Large intestine (tissue), 3 donors: ENCODE results near the gene OR2S2. TPM values are rescaled to one million over a fixed set of nuclear protein-coding genes. Genes with fewer than 3 reads are reported as not detected.
"Not testable (repeated sequence)": the region's sequence is repeated elsewhere in the genome, so short reads cannot be mapped to it uniquely, and the experiment has no call there.

Experiments
- DNase-seq, 2 donors: peaks; one replicate each; pipeline versions ENCODE4 v3.0.0 to v3.0.0-alpha.2; 2013
- H3K27ac ChIP-seq: one replicate; pipeline ENCODE4 v1.5.1; 2013; ENCODE audit warnings: low read length
- H3K27me3 ChIP-seq: 2 replicates; pipeline ENCODE4 v1.6.1; 2013; ENCODE audit warnings: low read length; ENCODE audit not compliant: control insufficient read depth, insufficient read depth
- H3K36me3 ChIP-seq: 2 replicates; pipeline ENCODE4 v1.6.1; 2013; ENCODE audit warnings: low read length; ENCODE audit not compliant: control insufficient read depth, insufficient read depth
- H3K4me1 ChIP-seq: one replicate; pipeline ENCODE4 v1.6.1; 2013; ENCODE audit warnings: low read length; ENCODE audit not compliant: control insufficient read depth, insufficient read depth
- H3K4me3 ChIP-seq: one replicate; pipeline ENCODE4 v1.5.1; 2013; ENCODE audit warnings: low read length
- H3K9me3 ChIP-seq: one replicate; pipeline ENCODE4 v1.6.1; 2013; ENCODE audit warnings: mild to moderate bottlenecking, low read depth, low read length, moderate library complexity; ENCODE audit not compliant: control insufficient read depth
- WGBS: methylation state at CpG from one replicate; pipeline ENCODE4 v1.1.5; 2013; ENCODE audit warnings: low lambda C conversion rate; ENCODE audit not compliant: insufficient coverage; 5-methylcytosine and 5-hydroxymethylcytosine counted together
- polyA plus RNA-seq: library from polyadenylated mRNA; unstranded; fragments of 120-200 nt; gene quantifications from one replicate; pipeline ENCODE4 v1.2.1, GENCODE V29; 2013

Gene OR2S2
- polyA plus RNA-seq, 1 donor = not detected

DNA sequence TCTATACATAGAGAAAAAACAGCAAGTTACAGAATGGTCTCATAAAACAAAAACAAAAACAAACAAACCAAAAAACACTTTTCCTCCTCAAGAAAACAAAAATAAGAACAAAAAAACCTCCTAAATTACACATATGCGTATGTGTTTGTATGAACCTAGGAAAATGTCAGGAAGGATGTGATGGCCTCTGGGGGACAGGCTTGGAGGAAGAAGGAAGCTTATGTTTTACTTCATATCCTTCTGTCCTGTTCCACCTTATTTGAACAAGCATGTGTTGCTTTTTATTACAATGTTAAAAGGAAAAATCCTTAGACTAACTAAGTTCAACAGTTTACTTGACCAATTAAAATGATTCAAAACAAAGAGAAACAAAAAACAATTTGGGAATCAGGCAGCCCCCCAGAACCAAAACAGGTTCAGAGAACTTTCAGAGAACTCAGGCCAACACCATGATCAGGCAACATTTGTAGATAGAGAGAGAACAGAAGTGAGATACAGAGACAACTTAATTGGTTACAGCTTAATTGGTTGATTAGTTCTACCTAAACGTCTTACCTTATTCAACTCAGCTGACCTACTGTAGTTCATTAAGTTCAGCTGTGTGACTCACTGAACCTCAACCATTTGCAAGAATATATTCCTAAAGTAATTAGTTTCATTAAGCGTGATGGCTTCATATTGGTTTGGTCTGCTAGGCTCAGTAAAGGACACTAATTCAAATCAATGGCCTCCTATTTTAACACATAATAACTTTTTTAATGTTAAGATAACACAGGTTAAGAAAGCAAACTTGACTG is 38.5 kb downstream of the OR2S2 start:
- H3K36me3 ChIP-seq = no peaks in the 10 kb centered on the region
- H3K4me3 ChIP-seq = no peak overlapping the region
- H3K27me3 ChIP-seq = no peaks in the 10 kb centered on the region
- no peaks in the 10 kb centered on the region for H3K9me3 ChIP-seq
- peak overlapping the region; percentile 91 for H3K27ac ChIP-seq
- H3K4me1 ChIP-seq = peaks cover 78% of the 10 kb centered on the region
- no peak for DNase-seq
- 100% methylated on average over 1 of the region's 3 CpGs for WGBS

DNA sequence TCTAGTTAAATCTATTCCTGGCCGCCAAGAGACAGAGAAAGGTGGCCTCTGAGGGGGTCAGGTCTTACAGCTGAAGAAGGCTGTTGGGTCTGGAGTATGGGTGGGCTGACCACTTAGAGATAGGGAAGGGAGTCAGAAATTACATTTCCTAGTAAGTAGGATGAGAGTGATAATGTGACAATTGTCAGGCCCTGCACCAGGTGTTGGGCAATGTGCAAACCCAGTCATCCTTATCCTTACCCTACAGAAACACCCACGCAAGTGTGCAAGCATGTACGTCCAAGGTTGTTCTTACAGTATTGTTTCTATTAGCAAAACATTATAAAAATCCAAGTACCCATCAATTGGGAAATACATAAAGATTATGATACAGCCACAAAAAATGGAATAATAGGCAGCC is 39.2 kb downstream of the OR2S2 start:
- Histone ChIP-seq H3K9me3 (no peaks in the 10 kb centered on the region), H3K4me1 (peaks cover 77% of the 10 kb centered on the region), H3K27me3 (no peaks in the 10 kb centered on the region), H3K36me3 (no peaks in the 10 kb centered on the region), H3K27ac (peak overlapping the region; percentile 91), H3K4me3 (no peak overlapping the region)
- peak in 1 of 2 donors; percentile 37 for DNase-seq
- 60% methylated on average over 1 of the region's 3 CpGs for WGBS

DNA sequence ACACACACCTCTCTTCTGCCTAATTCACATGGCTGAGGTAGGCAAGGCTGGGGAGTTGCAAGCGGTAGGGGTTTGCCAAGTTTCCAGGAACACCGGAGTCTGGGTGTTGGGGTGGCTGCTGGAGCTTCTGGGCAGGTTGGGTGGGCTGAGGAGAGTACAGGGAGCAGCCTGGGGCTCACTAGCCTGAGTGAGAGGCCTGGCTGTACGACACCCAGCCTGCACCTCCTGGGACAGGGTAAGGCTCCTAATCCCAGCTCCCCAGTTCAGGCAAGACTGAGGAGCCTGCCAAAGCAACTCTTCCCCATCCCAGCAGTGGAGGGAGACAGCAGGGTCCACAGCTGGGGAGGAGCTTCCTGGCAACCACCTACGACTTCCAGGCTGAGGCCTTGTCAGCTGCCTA is 40.7 kb downstream of the OR2S2 start:
- H3K4me3 ChIP-seq = no peak overlapping the region
- H3K27ac ChIP-seq = peak overlapping the region; percentile 49
- H3K4me1 ChIP-seq = peaks cover 68% of the 10 kb centered on the region
- WGBS = no CpG with 5 or more reads among the region's 4 CpGs
- no peaks in the 10 kb centered on the region for H3K27me3 ChIP-seq
- no peak for DNase-seq
- H3K36me3 ChIP-seq = no peaks in the 10 kb centered on the region
- no peaks in the 10 kb centered on the region for H3K9me3 ChIP-seq

DNA sequence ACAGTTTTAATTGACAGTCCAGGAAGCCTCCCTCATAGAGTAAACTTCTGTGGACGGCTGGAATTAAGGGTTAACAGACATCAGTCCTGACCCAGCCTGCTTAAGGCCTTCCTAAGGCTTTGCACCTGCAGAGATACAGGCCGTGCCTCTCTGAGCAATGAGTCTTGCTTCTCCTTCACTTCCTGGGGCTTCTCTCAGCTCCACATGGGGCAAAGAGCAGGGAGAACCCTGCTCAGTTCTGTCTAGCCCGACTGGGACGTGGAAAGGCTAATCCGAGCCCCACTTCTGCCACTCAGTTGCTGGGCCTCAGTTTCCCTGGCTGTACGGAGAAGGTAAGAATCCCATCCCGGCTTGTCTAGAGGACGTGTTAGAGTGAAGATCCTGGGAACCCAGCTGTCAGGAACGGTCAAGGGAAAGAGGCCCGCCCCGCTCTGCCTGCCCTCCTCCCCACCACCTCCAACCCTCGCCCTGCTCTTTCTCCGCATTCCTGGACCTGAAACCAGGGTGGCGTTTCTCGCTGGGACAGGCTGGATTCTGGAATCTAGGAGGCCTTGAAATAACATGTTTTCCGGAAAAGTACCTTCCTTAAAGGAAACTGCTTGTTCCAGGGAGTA is 42.2 kb downstream of the OR2S2 start:
- Histone ChIP-seq H3K27ac (peak overlapping the region; percentile 68), H3K4me3 (no peak overlapping the region), H3K9me3 (no peaks in the 10 kb centered on the region), H3K27me3 (no peaks in the 10 kb centered on the region), H3K4me1 (peaks cover 66% of the 10 kb centered on the region), H3K36me3 (no peaks in the 10 kb centered on the region)
- WGBS = no CpG with 5 or more reads among the region's 16 CpGs
- DNase-seq = peak in 1 of 2 donors; percentile 52

DNA sequence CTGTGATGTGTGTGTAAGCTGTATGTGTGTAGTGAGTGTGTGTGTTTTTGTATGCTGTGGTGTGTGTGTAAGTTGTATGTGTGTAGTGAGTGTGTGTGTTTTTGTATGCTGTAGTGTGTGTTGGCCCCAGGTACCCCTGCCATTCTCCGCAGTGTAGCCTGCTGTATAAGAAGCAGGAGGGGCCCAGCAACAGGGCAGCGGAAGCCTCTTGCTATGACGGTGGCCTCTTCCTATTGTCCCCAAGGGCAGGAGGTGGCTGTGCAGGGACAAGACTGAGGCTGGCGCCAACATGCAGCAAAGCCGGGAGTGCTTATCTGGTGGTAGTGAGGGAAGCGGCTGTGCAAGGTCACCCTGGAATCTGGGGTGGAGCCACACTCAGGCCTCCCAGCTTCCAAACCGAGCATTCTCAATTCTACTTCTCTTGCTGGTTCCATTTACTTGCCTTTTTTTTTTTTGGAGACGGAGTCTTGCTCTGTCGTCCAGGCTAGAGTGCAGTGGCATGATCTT is 43.6 kb downstream of the OR2S2 start:
- no peaks in the 10 kb centered on the region for H3K9me3 ChIP-seq
- DNase-seq = peak; percentile 90 to 96
- H3K4me1 ChIP-seq = peaks cover 65% of the 10 kb centered on the region
- H3K4me3 ChIP-seq = no peak overlapping the region
- H3K27me3 ChIP-seq = no peaks in the 10 kb centered on the region
- H3K27ac ChIP-seq = peak overlapping the region; percentile 68
- 40% methylated on average over 1 of the region's 9 CpGs for WGBS
- H3K36me3 ChIP-seq = no peaks in the 10 kb centered on the region

DNA sequence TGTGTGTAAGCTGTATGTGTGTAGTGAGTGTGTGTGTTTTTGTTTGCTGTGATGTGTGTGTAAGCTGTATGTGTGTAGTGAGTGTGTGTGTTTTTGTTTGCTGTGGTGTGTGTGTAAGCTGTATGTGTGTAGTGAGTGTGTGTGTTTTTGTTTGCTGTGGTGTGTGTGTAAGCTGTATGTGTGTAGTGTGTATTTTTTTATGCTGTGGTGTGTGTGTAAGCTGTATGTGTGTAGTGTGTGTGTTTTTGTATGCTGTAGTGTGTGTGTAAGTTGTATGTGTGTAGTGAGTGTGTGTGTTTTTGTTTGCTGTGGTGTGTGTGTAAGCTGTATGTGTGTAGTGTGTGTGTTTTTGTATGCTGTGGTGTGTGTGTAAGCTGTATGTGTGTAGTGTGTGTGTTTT is 44.5 kb downstream of the OR2S2 start:
- H3K27me3 ChIP-seq, DNase-seq, H3K36me3 ChIP-seq, H3K4me3 ChIP-seq, H3K27ac ChIP-seq, H3K9me3 ChIP-seq: not testable (repeated sequence)
- peaks cover 65% of the 10 kb centered on the region for H3K4me1 ChIP-seq

DNA sequence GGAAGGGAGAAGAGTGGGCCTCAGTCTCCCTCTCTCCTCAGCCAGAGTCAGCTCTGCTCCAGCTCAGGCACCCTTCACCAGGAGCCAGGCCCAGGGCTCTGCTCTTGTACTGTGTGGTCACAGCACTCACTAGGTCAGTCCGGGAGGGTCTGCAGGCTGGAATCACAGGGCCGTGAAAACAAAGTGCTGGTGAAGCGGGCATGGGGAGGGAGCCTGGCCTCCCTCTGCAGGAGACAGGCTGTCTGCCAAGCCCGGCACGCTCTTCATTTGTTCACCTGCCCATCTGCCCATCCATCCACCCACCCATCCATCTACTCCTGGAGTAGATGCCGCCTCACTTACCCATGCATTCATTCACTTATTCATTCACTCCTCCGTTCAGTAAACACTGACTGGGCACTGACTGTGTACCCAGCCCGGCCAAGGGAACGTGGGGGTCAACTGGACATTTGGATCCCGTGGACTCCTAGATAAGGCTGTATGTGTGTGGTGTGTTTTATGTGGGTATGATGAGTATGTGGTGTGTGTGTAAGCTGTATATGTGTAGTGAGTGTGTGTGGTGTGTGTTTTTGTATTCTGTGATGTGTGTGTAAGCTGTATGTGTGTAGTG is 45.1 kb downstream of the OR2S2 start:
- Histone ChIP-seq H3K4me1 (peaks cover 65% of the 10 kb centered on the region), H3K36me3 (no peaks in the 10 kb centered on the region), H3K9me3 (no peaks in the 10 kb centered on the region), H3K27me3 (no peaks in the 10 kb centered on the region), H3K4me3 (no peak overlapping the region), H3K27ac (no peak overlapping the region)
- DNase-seq = no peak
- WGBS = no CpG with 5 or more reads among the region's 10 CpGs

DNA sequence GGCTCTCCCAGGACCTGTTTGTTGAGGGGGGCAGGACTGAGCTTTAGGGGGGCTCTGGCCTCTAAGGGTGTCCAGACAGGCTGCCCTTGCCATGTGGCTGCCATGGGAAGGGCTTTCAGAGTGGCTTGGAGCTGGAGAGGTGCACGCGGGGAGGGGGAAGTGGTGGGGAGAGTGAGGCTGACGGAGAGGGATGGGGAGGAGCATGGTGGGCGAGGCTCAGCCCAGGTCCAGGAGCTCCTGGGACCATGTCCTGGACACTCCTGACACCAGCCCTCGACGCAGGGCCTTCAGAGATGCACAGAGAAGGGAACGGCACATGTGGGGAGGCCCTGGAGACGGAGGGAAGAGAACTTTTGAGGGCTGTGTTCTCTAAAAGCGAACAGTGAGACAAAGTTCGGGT is 46.3 kb downstream of the OR2S2 start:
- Histone ChIP-seq H3K36me3 (no peaks in the 10 kb centered on the region), H3K4me3 (no peak overlapping the region), H3K27me3 (no peaks in the 10 kb centered on the region), H3K4me1 (peaks cover 66% of the 10 kb centered on the region), H3K27ac (no peak overlapping the region), H3K9me3 (no peaks in the 10 kb centered on the region)
- no CpG with 5 or more reads among the region's 10 CpGs for WGBS
- no peak for DNase-seq

DNA sequence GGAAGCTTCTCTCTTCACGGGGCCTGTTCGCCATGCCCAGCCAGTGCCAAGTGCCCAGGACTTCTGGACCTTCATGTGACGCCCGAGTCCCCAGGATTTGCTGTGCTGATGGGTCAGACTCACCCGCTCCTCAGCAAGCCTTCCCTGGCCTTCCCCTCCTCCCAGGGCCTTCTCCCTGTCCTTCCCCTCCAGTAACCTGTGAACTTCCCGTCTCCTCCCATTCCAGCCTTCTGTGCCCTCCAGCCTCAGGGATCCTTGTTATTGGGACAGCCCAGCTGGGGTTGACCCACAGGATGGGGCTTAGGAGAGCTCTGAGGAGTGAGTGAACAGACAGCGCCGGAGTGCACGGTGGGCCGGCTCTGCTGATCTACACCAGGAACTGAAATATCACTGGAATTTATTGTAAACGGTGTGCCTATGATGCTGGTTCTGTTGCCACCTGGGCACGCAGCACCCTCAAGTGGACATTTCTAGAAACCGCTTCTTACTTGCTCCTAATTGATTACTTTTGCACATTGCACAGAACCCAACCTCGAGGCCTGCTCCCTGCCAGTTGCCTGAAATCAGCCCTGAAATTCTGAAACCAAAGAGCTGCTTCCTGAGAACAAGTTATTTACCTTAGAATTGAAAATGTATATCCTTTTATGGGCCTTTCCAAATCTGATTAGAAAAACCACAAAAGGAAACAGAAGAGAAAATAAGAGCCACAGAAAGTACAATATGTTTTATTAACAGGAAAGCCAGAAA is 47.2 kb downstream of the OR2S2 start:
- no peaks in the 10 kb centered on the region for H3K36me3 ChIP-seq
- no peak overlapping the region for H3K27ac ChIP-seq
- H3K4me3 ChIP-seq = no peak overlapping the region
- peaks cover 65% of the 10 kb centered on the region for H3K4me1 ChIP-seq
- no peaks in the 10 kb centered on the region for H3K27me3 ChIP-seq
- WGBS = no CpG with 5 or more reads among the region's 14 CpGs
- DNase-seq = peak in 1 of 2 donors; percentile 57
- no peaks in the 10 kb centered on the region for H3K9me3 ChIP-seq
